Upper lobe of left lung (tissue), 4 donors: ENCODE measurements around the gene RMRP.

ENCODE experiments used
- CTCF ChIP-seq, 6 experiments: fragments of 450-650 bp in 4 of 6; fragments of 200-600 bp in 2 of 6; sonication (generic) in 2 of 6; IDR thresholded peaks; one replicate each; pipeline ENCODE4 v1.5.1; 2016 to 2019; ENCODE audit warnings: antibody characterized with exemption in 6 of 6
- POLR2AphosphoS5 ChIP-seq, 2 donors: sonication (generic); formaldehyde crosslinking; IDR thresholded peaks; one replicate each; pipeline ENCODE4 v1.5.1; 2017; ENCODE audit warnings: antibody characterized with exemption in 2 of 2

GRCh38 chr9:35646533-35647265 lies 11.1 kb downstream of the RMRP start:
- TF ChIP-seq CTCF (IDR thresholded peaks at IDR 0.05), result peak; percentile 94 to 99 (median 99)
- peak; percentile 91 to 95 for TF ChIP-seq POLR2AphosphoS5 (IDR thresholded peaks at IDR 0.05)
